Lower leg skin (tissue), 3 donors: ENCODE results near the gene ZNF627.

ENCODE experiments used
- POLR2A ChIP-seq, 2 donors: fragments of 450-650 bp; IDR thresholded peaks; one replicate each; pipeline ENCODE4 v1.6.1; 2016 to 2017; ENCODE audit warnings: antibody characterized with exemption in 2 of 2, mild to moderate bottlenecking in 1 of 2, moderate library complexity in 1 of 2
- TF ChIP-seq, protein P1 (sequence below), 3 donors: fragments of 450-650 bp; IDR thresholded peaks; one replicate each; pipeline ENCODE4 v1.5.1; 2016; ENCODE audit warnings: antibody characterized with exemption in 3 of 3, mild to moderate bottlenecking in 3 of 3, moderate library complexity in 2 of 3

GRCh38 chr19:11641244-11641643, 44.0 kb downstream of the ZNF627 start:
- TF ChIP-seq, protein P1, sequence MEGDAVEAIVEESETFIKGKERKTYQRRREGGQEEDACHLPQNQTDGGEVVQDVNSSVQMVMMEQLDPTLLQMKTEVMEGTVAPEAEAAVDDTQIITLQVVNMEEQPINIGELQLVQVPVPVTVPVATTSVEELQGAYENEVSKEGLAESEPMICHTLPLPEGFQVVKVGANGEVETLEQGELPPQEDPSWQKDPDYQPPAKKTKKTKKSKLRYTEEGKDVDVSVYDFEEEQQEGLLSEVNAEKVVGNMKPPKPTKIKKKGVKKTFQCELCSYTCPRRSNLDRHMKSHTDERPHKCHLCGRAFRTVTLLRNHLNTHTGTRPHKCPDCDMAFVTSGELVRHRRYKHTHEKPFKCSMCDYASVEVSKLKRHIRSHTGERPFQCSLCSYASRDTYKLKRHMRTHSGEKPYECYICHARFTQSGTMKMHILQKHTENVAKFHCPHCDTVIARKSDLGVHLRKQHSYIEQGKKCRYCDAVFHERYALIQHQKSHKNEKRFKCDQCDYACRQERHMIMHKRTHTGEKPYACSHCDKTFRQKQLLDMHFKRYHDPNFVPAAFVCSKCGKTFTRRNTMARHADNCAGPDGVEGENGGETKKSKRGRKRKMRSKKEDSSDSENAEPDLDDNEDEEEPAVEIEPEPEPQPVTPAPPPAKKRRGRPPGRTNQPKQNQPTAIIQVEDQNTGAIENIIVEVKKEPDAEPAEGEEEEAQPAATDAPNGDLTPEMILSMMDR (IDR thresholded peaks at IDR 0.05): no peak
- TF ChIP-seq POLR2A (IDR thresholded peaks at IDR 0.05): no peak
